ENCODE measurements around the gene ITPRID1.

- TF ChIP-seq, protein P1, sequence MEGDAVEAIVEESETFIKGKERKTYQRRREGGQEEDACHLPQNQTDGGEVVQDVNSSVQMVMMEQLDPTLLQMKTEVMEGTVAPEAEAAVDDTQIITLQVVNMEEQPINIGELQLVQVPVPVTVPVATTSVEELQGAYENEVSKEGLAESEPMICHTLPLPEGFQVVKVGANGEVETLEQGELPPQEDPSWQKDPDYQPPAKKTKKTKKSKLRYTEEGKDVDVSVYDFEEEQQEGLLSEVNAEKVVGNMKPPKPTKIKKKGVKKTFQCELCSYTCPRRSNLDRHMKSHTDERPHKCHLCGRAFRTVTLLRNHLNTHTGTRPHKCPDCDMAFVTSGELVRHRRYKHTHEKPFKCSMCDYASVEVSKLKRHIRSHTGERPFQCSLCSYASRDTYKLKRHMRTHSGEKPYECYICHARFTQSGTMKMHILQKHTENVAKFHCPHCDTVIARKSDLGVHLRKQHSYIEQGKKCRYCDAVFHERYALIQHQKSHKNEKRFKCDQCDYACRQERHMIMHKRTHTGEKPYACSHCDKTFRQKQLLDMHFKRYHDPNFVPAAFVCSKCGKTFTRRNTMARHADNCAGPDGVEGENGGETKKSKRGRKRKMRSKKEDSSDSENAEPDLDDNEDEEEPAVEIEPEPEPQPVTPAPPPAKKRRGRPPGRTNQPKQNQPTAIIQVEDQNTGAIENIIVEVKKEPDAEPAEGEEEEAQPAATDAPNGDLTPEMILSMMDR (IDR thresholded peaks at IDR 0.05; ENCODE audit: low read depth, low read length) = no peak
- no peak for TF ChIP-seq EZH2phosphoT487 (IDR thresholded peaks at IDR 0.05; ENCODE audit: low read depth)
These were observed 191.5 kb downstream of the ITPRID1 start for GRCh38 chr7:31705377-31705776.

Data from OCI-LY3 (cell line).